Fibroblast of skin of scalp (primary cell): ENCODE results near the gene CDK2AP2. TPM values are rescaled to one million over a fixed set of nuclear protein-coding genes. Genes with fewer than 3 reads are reported as not detected.
A peak's percentile ranks its signal among the peaks of the same experiment; 100 is the strongest.
"Not testable (repeated sequence)": the region's sequence is repeated elsewhere in the genome, so short reads cannot be mapped to it uniquely, and the experiment has no call there.

Experiments used
- DNase-seq: peaks from one replicate; pipeline ENCODE4 v3.0.0-alpha.2; 2013
- polyA plus RNA-seq, 2 experiments: library from polyadenylated mRNA; unstranded; fragments of 120-200 nt; gene quantifications; one replicate each; pipeline ENCODE4 v1.2.1, GENCODE V29; 2013; ENCODE audit not compliant: insufficient read length in 2 of 2

CDK2AP2 gene, protein sequence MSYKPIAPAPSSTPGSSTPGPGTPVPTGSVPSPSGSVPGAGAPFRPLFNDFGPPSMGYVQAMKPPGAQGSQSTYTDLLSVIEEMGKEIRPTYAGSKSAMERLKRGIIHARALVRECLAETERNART
- 65.0 TPM for polyA plus RNA-seq (2013, experiment 1 of 2; ENCODE audit: insufficient read length)
- 58.7 TPM for polyA plus RNA-seq (2013, experiment 2 of 2; ENCODE audit: insufficient read length)

DNA sequence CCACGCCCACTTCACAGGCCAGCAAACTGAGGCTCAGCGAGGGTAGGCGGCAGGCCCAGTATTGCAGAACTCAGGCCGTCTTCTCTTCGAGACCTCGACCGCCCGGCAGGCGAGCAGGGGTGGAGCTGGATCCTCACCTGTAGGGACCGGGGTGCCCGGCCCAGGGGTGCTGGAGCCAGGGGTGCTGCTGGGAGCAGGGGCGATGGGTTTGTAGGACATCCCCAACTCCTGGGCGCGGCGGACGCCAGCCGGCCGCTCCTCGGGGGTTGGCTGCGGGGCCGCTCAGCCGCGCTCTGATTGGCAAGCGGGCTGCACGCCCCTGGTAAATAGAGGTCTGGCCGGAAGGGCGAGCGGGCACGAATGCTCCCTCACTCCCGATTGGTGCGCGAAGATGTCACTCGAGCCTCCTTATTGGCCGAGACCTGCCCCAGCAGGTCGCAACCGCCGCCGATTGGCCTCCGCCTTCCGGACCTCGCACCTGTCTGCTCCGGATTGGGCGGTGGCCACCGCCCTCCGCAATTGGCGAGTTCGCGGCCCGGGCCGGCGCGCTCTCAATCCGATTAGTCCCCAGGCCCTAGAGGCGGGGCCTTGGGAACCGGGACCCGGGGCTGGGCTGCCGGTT lies at the start of gene CDK2AP2:
CDK2AP2 (minus strand) TSS at position 299 of the 622 bp plus-strand sequence; CDS start at position 219, 80 bp downstream.
- DNase-seq, result peak; percentile 100

DNA sequence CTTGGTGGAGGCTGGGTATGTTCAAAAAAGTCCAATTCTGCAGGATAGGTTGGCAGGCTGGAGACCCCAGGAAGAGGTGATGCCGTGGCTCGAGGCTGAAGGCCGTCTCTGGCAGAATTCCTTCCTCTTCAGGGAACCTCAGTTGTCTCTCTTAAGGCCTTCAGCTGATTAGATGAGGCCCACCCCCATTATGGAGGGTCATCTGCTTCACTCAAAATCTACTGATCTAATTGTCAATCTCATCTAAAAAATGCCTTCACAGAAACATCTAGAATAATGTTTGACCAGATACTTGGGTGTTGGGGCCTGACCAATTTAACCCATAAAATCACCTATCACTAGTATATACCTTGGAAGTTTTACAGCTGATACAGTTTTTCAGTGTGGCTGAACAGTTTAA lies 48.3 kb upstream of the CDK2AP2 start:
- DNase-seq, result no peak

DNA sequence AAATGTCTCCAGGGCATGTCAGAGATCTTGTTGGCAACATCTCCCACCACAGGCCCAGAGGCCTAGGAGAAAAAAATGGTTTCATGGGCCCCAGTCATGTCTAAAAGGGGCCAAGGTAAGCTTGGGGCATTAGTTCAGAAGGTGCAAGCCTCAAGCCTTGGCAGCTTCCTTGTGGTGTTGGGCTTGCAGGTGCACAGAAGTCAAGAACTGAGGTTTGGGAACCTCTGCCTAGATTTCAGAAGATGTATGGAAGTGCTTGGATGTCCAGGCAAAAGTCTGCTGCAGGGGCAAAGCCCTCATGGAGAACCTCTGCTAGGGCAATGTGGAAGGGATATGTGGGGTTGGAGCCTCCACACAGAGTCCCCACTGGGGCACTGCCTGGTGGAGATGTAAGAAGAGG lies 43.7 kb upstream of the CDK2AP2 start:
- not testable (repeated sequence) for DNase-seq

DNA sequence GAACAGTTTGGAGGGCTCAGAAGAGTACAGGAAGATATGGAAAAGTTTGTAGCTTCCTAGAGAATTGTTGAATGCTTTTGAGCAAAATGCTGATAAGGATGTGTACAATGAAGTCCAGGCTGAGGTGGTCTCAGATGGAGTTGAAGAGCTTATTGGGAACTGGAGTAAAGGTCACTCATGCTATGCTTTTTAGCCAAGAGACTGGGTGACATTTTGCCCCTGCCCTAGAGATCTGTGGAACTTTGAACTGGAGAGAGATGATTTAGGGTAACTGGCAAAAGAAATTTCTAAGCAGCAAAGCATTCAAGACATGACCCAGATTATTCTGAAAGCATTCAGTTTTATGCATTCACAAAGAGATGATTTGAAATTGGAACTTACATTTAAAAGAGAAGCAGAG lies 43.2 kb upstream of the CDK2AP2 start:
- DNase-seq, result no peak

DNA sequence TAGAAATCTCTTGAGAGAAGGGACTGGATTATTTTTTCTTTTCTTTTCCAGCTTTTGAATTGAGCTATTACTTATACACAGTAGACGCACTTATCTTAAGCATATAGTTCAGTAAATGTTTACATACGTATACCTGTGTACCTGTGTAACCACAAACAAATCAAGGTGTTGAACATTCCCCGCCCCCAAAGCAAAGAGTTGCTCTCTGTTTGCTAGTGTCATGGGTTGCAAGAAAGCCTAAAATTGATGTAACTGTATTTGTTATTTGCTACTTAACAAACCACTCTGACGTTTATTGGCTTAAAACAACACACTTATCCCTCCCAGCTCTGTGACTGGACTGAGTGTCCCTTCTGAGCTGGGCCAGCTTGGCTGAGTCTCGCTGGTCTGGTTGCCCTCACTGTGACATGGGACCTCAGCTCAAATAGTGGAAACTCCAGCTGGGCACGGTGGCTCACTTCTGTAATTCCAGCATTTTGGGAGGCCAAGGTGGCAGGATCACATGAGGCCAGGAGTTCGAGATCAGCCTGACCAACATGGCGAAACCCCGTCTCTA lies 40.7 kb upstream of the CDK2AP2 start:
- no peak for DNase-seq

DNA sequence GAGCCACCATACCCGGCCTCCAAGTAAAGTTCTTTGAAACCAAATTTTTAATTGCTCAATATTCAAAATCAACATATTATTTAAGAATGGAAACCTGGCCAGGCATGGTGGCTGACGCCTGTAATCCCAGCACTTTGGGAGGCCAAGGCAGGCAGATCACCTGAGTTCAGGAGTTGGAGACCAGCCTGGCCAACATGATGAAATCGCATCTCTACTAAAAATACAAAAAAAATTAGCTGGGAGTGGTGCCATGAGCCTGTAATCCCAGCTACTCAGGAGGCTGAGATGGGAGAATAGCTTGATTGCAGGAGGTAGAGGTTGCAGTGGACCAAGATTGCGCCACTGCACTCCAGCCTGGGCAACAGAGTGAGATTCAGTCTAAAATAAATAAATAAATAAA lies 40.1 kb upstream of the CDK2AP2 start:
- not testable (repeated sequence) for DNase-seq

DNA sequence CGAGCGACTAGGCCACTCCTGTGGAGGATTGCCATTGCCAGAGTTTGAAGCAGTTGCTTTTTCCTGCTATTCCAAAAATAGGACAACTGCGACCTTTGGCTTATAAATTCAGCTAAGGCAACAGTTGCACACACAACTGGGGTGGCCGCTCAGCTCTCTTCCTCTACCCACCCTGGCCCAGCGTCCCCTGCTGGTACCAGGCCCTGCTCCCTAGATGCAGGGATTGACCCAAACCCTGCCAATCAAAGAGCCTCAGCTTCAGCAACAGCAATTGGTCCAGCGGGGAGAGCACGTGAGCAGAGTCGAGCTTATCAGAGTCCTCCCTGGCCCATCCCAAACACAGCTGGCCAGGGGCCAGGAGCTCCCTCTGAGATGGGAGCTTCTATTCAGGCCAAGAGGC lies 37.3 kb upstream of the CDK2AP2 start:
- DNase-seq, result no peak

DNA sequence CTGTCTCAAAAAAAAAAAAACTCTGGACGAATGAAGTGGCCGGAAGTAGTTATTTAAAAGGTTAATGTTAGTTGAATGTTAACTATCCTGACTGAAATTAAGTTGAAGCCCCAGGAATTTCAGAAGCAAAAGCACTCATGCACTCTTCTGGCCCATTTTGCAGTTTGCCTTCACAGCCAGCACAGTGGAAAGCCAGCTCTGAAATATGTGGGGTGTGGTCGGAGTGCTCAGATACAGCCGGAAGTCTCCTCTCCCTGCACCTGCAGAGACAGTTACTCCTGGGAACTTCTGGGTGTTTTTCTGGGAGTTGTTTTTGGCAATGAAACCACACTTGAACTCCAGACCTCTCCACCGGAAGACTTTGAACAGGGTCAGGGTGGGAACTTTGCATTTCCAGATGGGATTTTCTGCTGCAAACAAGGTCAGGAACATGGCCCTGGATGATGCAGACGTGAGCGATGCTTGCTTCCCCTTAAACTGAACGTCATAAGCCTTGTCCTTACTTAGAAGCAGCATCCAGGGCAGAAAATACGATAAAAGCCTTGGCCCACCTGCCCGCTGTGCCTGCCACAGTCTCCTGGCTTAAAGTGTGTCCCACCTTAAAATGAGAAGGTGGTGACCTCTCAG lies 36.8 kb upstream of the CDK2AP2 start:
- DNase-seq, result no peak

DNA sequence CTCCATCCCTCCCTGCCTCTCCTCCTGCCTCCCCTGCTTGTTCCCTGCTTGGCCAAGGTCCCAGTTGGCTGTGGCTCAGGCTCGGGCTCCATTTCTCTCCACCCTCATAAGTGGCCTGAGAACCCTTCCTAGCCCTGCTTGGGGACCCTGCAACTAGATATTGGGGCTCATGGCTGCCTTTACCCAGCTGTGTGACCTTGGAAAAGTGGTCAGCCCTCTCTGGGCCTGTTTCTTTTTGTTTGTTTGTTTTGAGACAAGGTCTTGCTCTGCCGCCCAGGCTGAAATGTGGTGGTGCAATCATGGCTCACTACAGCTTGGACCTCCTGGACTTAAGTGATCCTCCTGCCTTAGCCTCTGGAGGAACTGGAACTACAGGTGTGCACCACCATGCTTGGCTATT lies 35.6 kb upstream of the CDK2AP2 start:
- DNase-seq, result no peak

DNA sequence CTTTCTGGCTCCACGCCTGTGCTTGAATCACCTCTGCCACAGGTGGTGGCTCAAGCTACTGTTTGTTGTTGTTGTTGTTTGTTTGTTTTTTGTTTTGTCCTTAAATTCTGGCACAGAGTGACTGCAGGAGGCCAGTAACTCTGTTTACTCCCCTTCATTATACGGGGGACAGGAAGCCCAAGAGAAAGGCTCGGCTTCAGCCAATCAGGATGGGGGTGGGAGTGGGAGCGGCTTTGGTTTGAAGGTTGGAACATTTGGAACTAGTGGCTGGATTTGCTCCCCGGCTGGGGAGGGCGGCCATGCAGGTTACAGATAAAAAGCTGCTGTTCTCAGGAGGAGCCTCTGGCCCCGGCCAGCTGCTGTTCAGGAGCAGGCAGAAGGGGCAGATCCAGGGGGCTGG lies 35.0 kb upstream of the CDK2AP2 start:
- DNase-seq, result no peak

DNA sequence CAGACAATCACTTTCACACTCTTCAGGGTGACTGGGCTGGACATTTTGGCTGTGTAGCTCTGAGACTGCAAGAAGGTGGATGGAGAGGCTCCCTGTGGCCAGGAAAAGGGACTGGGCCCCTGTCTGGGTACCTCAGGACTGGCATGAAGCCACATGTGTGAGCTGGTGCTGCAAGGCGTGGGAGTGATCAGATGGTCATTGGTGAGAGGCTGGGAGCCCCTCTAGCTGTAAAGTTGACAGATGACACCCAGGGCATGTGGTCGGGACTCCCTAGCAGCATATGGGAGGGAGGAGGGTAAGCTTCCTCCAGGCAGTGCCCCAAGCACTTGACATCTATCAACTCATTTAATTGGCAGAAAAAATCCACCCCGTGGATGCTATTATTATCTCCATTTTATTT lies 34.2 kb upstream of the CDK2AP2 start:
- DNase-seq, result no peak

DNA sequence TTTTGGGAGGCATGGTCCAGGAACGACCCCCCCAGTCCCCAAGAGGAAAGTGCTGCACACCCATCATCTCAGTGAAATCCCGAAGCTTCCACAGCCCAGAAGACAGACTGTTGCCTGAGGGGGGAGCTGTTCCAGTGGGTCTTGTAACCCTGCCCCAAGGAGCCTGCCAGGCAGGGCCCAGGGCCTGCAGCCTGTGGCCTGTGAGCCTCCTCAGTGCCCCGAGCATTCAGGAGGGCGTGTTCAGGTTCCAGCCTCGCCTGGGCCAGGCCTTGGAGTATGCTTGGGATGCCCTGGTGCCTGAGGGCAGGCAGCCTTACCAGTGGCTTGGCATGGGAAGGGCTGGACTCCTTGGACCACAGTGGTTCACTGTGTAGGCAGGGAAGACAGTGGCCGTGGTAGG lies 33.2 kb upstream of the CDK2AP2 start:
- no peak for DNase-seq

DNA sequence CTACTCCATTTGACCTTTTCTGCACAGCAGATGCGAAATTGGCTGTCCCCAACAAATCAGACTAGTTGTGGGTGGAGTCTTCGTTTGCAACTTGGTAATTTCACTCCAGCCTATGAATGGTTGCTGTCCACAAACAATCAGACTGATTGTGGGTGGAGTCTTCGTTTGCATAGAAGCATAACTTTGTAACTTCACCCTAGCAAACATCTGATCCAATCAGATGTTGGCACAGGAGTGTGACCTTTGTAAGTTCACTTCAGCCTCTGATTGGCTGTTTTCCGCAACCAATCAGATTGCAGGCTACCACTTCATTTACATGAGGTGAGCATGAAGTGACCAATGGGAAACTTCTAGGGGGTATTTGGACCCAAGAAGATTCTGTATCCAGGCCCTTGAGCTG lies 31.6 kb upstream of the CDK2AP2 start:
- no peak for DNase-seq

DNA sequence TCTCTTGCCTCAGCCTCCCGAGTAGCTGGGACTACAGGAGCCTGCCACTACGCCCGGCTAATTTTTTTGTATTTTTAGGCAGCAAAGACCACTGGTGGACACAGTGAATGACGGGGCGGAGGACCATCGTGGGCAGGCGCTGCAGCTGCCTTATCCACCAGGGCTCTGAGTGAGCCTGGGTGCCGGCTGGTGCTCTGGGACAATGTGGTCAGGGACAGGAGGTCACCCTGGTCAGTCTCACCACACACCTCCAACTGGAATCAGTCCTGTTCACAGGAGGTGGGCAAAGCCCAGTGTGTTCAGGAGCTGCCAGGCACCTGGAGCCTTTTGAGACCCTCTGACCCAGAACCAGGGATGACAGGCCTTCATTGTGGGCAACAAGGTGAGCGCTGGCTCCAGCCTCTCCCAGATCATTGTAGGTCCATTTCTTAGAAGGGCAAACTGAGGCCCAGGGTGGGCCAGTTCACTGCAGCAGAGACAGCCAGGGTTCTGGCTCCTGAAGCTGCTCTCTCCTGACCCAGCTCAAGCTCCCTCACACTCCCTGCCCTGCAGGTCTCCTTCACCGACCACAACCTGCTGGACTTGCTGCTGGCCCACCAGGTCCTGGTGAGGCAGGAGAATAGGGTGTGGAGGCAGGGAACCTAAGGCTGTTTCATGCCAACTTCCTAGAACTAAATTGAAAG lies 31.0 kb upstream of the CDK2AP2 start:
- no peak for DNase-seq

DNA sequence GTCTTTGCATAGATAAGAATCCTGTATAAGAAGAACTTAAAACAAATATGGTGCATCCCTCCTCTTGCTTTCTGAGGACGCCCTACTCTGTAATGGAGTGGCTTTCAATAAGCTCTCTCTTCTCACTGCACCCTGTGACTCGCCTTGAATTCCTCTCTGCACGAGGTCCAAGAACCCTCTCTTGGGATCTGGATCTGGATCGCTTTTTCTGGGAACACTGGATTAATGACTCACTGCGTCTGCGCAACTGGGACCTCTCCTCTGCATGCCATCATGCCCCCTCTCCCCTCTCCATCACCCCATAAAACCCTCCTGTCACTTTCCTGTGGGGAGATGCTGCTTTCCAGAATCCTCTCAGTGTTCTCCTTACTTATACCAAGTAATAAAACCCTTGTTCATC lies 30.3 kb upstream of the CDK2AP2 start:
- DNase-seq, result no peak

DNA sequence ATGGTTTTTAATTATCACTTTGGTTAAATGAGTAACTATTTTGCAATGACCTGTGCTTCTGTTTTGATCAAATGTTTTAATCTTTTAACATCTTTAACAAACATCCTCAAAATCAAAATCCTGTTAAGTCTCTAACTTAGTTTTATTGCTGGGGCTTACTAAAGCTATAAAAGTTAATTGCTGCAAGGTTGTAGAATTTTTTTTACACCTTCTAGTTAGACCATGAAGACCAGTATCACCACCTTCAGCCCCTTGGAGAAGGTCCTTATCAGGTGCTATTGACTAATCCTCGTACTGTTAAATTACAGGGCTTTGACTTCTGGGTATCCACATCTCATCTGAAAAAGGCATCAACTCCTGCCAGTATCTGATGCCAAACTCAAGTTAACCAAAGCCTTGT lies 27.6 kb upstream of the CDK2AP2 start:
- DNase-seq, result no peak

DNA sequence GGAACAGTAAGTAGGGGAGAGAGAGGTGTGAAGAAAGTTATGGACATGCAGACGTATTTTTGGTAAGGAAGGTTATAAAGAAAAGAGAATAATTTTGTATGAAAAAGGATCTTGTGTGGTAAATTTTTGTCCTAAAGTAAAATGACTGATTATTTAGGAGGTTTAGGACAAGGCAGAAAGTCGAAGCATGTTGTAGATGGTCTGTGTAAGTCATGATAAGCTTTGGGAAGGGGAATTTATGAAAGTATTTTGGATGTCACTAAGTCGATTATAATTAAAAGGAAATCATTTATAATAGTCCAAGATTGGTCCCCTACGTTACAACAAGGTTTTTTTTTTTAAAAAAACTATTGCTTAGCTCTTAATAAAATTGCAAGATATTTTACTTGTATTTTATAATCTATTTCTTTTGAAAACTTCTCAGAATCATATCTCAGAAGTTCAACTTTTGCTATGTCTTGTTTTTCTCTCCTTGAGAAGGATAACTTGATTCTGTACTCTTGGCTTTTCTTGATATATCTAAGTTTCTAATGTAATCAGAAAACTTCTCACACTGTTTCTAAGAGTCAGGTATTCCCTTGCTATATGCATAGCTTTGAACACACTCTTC lies 26.2 kb upstream of the CDK2AP2 start:
- DNase-seq, result no peak

DNA sequence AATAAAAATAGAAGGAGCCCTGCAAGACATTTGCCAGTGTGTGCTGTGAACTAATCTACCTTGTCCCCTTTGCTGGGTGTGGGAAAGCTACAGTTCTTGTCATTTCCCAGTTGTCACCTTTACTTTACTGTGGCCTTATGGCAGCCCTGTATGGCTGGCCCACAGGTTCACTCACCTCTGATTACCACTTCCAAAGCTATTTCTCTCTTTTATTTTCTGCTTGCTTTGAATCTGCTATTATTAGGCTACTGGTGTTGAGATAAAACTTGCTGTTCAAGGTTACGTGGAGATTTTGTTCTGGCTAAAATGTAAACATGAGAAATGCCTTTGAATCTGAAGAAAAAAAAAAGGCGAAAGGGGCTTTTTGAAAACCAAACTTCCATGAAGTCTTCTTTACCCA lies 24.9 kb upstream of the CDK2AP2 start:
- DNase-seq, result no peak

DNA sequence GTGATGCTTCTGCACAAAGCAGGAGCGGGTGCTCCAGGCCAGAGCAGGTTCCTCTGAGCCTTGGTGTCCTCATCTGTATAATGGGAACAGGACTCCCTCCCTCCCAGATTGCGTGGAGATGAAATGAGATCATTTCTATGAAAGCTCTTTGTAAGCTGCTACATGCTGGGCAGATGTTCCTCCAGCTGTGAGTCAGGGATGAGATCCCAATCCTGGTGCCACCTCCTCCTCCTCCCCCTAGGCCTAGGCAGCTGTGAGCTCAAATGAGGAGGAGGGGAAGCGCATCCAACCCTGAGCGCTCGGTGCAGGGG lies 22.3 kb upstream of the CDK2AP2 start:
- DNase-seq, result no peak

DNA sequence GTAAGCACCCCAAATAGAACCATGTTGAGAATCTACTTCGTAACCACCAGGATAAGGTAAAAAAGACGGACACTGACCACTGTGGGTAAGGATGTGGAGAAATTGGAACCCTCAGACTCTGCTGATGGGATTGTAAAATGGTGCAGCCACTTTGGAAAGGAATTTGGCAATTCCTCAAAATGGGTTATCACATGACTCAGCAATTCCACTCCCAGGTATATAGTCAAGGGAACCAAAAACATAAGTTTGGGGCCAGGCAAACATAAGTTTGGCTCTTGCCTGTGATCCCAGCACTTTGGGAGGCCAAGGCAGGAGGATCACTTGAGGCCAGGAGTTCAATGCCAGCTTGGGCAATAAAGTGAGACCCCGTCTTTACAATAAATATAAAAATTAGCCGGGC lies 20.4 kb upstream of the CDK2AP2 start:
- DNase-seq, result no peak

DNA sequence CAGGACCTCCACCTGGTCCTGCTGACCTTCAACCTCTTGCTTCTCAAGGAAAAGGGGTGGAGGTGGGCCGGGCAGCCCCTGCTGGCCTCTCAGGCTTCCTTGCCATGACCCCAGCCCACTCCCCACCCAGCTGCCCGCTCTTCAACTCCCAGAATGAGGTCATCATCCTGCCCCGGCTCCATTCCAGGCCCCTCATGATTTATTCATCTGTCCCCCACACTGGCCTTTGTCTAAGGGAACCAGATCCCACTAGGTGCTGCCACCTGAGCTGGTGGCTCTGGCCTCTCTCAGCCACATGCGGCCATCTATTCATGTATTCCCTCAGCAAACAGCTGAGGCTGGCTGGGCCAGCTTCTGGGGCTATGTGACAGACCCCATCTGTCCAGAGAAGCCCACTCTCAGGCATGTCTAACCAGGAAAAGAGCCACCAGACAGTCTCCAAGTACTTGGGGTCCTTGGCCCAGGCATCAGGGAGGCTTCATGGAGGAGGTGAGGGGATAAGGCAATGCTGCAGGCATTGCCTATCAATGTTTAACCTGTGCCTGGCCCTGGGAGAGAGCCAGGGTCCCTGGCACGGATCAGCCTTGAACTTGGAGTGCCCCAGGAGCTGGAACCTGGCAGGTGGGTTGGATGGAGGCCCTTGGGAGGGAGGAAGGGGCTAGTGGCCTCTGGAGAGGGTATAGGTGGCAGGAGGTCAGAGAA lies 17.5 kb upstream of the CDK2AP2 start:
- no peak for DNase-seq

DNA sequence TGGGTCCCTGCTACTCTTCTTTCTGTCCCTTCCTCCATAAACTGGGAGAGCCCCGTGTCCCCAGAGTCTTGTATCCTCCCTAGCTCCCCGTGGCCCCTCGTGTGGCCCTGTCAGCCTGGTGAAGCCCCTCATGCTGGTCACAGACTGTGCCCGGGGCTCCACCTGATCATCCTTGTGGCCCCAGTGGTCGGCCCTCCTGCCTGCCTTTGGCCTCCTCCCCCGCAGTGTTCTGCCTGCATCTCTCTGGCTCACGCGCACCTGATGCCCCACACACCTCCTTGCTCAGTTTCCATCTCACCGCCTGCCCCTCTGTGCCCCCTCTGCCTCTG lies 16.5 kb upstream of the CDK2AP2 start:
- DNase-seq, result no peak
